IMR-90 (cell line): ENCODE data around the gene NKAIN2. TPM values are rescaled to one million over a fixed set of nuclear protein-coding genes. Genes with fewer than 3 reads are reported as not detected.

Experiments used
- ATAC-seq: fragments of 200-7000 bp; cut with Tn5 transposase; 2 replicates; pipeline ENCODE4 v1.9.1; 2020; ENCODE audit warnings: low read depth, mild to moderate bottlenecking, moderate library complexity
- BruUV-seq: library from RNA; stranded (reverse); fragments of 400-500 nt; replicated peaks from 2 replicates; lab custom pipeline; 2021; lab: Mats Ljungman, UMichigan
- CTCF ChIA-PET: fragments of 300-600 bp; formaldehyde crosslinking; extraction: SDS; loops from one replicate; lab custom pipeline; 2021; ENCODE audit warnings: antibody characterized with exemption; lab: Yijun Ruan, JAX
- POLR2A ChIA-PET: fragments of 300-600 bp; sonication (Branson Sonifier 250); formaldehyde crosslinking; loops from one replicate; lab custom pipeline; 2022; ENCODE audit warnings: antibody characterized with exemption; ENCODE audit not compliant: unreplicated experiment; lab: Charles Lee
- DNase-seq: peaks from one replicate; pipeline ENCODE4 v3.0.0; 2013
- H2AFZ ChIP-seq: replicated peaks from 2 replicates; pipeline ENCODE3; 2013; ENCODE audit warnings: low read length, mild to moderate bottlenecking; ENCODE audit not compliant: poor library complexity
- H2AK5ac ChIP-seq: 2 replicates; pipeline ENCODE4 v1.6.1; 2013; ENCODE audit warnings: low read depth, low read length, inconsistent platforms
- H2AK9ac ChIP-seq: replicated peaks from 2 replicates; pipeline ENCODE3; 2013; ENCODE audit warnings: mild to moderate bottlenecking, low read depth, low read length, moderate library complexity; ENCODE audit not compliant: poor library complexity
- H2BK120ac ChIP-seq: 2 replicates; pipeline ENCODE4 v1.6.1; 2013; ENCODE audit warnings: low read depth, low read length, inconsistent platforms
- H2BK15ac ChIP-seq: 3 replicates; pipeline ENCODE4 v1.6.1; 2013; ENCODE audit warnings: low read depth, low read length, inconsistent platforms
- H2BK20ac ChIP-seq: 2 replicates; pipeline ENCODE4 v1.6.1; 2013; ENCODE audit warnings: low read depth, mild to moderate bottlenecking, inconsistent platforms, low read length, moderate library complexity
- H2BK5ac ChIP-seq: 2 replicates; pipeline ENCODE4 v1.6.1; 2013; ENCODE audit warnings: mild to moderate bottlenecking, low read depth, low read length, inconsistent platforms; ENCODE audit not compliant: poor library complexity, severe bottlenecking
- H3K14ac ChIP-seq: replicated peaks from 2 replicates; pipeline ENCODE4 v1.6.1; 2013; ENCODE audit warnings: low read depth, low read length, inconsistent platforms
- H3K18ac ChIP-seq: 2 replicates; pipeline ENCODE4 v1.6.1; 2013; ENCODE audit warnings: low read depth, low read length, control low read depth
- H3K23ac ChIP-seq: 2 replicates; pipeline ENCODE4 v1.6.1; 2013; ENCODE audit warnings: low read depth, low read length, inconsistent platforms
- H3K27ac ChIP-seq: 2 replicates; pipeline ENCODE4 v1.5.1; 2013; ENCODE audit warnings: mild to moderate bottlenecking, control low read depth, low read length; ENCODE audit not compliant: insufficient read depth
- H3K27me3 ChIP-seq: 2 replicates; pipeline ENCODE4 v1.6.1; 2013; ENCODE audit warnings: low read length; ENCODE audit not compliant: control insufficient read depth, insufficient read depth
- H3K36me3 ChIP-seq: 2 replicates; pipeline ENCODE4 v1.6.1; 2013; ENCODE audit warnings: low read length, mixed read lengths; ENCODE audit not compliant: control insufficient read depth, insufficient read depth
- H3K4ac ChIP-seq: 2 replicates; pipeline ENCODE4 v1.6.1; 2013; ENCODE audit warnings: low read depth, low read length, inconsistent platforms
- H3K4me1 ChIP-seq: 2 replicates; pipeline ENCODE4 v1.6.1; 2013; ENCODE audit warnings: low read length, mixed read lengths; ENCODE audit not compliant: control insufficient read depth, insufficient read depth
- H3K4me2 ChIP-seq: 2 replicates; pipeline ENCODE4 v1.6.1; 2013; ENCODE audit warnings: low read depth, mild to moderate bottlenecking, control low read depth, low read length, moderate library complexity
- H3K4me3 ChIP-seq: 2 replicates; pipeline ENCODE4 v1.5.1; 2013; ENCODE audit warnings: low read depth, mild to moderate bottlenecking, control low read depth, low read length, moderate library complexity; ENCODE audit not compliant: insufficient read depth
- H3K56ac ChIP-seq: 2 replicates; pipeline ENCODE4 v1.6.1; 2013; ENCODE audit warnings: low read length, inconsistent platforms; ENCODE audit not compliant: insufficient read depth; ENCODE audit errors: extremely low read depth
- H3K79me1 ChIP-seq, 2 experiments: 2 replicates each; pipeline ENCODE4 v1.6.1; 2013; ENCODE audit warnings: low read length in 2 of 2, inconsistent platforms in 1 of 2, low read depth in 1 of 2
- H3K9ac ChIP-seq: 2 replicates; pipeline ENCODE4 v1.6.1; 2013; ENCODE audit warnings: low read depth, low read length, control low read depth
- H3K9me1 ChIP-seq: 2 replicates; pipeline ENCODE4 v1.6.1; 2013; ENCODE audit warnings: low read length, inconsistent platforms; ENCODE audit not compliant: insufficient read depth
- H3K9me3 ChIP-seq: 2 replicates; pipeline ENCODE4 v1.6.1; 2013; ENCODE audit warnings: low read length; ENCODE audit not compliant: control insufficient read depth, insufficient read depth
- H4K20me1 ChIP-seq: 2 replicates; pipeline ENCODE4 v1.6.1; 2013; ENCODE audit warnings: low read length, inconsistent platforms; ENCODE audit not compliant: insufficient read depth
- H4K5ac ChIP-seq: 2 replicates; pipeline ENCODE4 v1.6.1; 2013; ENCODE audit warnings: mild to moderate bottlenecking, low read depth, low read length, control low read depth
- H4K8ac ChIP-seq, 2 experiments: 2 replicates each; pipeline ENCODE4 v1.6.1; 2013; ENCODE audit warnings: low read depth in 2 of 2, low read length in 2 of 2, control low read depth in 1 of 2, inconsistent platforms in 1 of 2
- H4K91ac ChIP-seq: 2 replicates; pipeline ENCODE4 v1.6.1; 2013; ENCODE audit warnings: low read depth, low read length, inconsistent platforms; ENCODE audit not compliant: insufficient read depth
- BHLHE40 ChIP-seq: fragments of 150-350 bp; IDR thresholded peaks from 2 replicates; pipeline ENCODE4 v1.6.1; 2016; ENCODE audit warnings: mild to moderate bottlenecking, low read depth, low read length
- CEBPB ChIP-seq: IDR thresholded peaks from 2 replicates; pipeline ENCODE4 v1.6.1; 2012; ENCODE audit warnings: low read depth, low read length, improper control_type of control experiment
- CHD1 ChIP-seq: IDR thresholded peaks from 2 replicates; pipeline ENCODE4 v1.6.1; 2012; ENCODE audit warnings: low read depth, low read length, improper control_type of control experiment
- FOS ChIP-seq: fragments of 150-350 bp; IDR thresholded peaks from 2 replicates; pipeline ENCODE4 v1.6.1; 2016; ENCODE audit warnings: low read depth, low read length
- MAFK ChIP-seq: IDR thresholded peaks from 2 replicates; pipeline ENCODE4 v1.6.1; 2012; ENCODE audit warnings: low read depth, low read length, improper control_type of control experiment
- MAZ ChIP-seq: IDR thresholded peaks from 2 replicates; pipeline ENCODE4 v1.6.1; 2012; ENCODE audit warnings: low read depth, mild to moderate bottlenecking, low read length, improper control_type of control experiment, moderate library complexity, borderline replicate concordance
- MXI1 ChIP-seq: IDR thresholded peaks from 2 replicates; pipeline ENCODE4 v1.6.1; 2012; ENCODE audit warnings: low read depth, mild to moderate bottlenecking, low read length, moderate library complexity, borderline replicate concordance
- NFE2L2 ChIP-seq: fragments of 150-350 bp; IDR thresholded peaks from 2 replicates; pipeline ENCODE4 v1.6.1; 2016; ENCODE audit warnings: low read depth, mild to moderate bottlenecking, low read length
- RCOR1 ChIP-seq: IDR thresholded peaks from 2 replicates; pipeline ENCODE4 v1.6.1; 2012; ENCODE audit warnings: mild to moderate bottlenecking, low read length, improper control_type of control experiment; ENCODE audit not compliant: insufficient replicate concordance
- RFX5 ChIP-seq: IDR thresholded peaks from 2 replicates; pipeline ENCODE4 v1.8.0; 2012; ENCODE audit warnings: low read depth, mild to moderate bottlenecking, low read length, moderate library complexity
- SMC3 ChIP-seq: fragments of 150-350 bp; IDR thresholded peaks from 2 replicates; pipeline ENCODE4 v1.6.1; 2016; ENCODE audit warnings: low read depth, mild to moderate bottlenecking, antibody characterized with exemption, low read length, moderate library complexity
- WGBS, 2 experiments: methylation state at CpG; one replicate each; pipeline versions ENCODE4 v1.1.5 to v1.1.7; 2013; ENCODE audit warnings: missing lambda C conversion rate in 2 of 2; ENCODE audit not compliant: insufficient read length in 1 of 2; ENCODE audit errors: extremely low coverage in 2 of 2; 5-methylcytosine and 5-hydroxymethylcytosine counted together
- dilution Hi-C: fragments of 300-500 bp; cut with HindIII; formaldehyde crosslinking; loops from one replicate; pipeline ENCODE4 v1.14.3; 2018; ENCODE audit warnings: low sequenced_read_pairs; ENCODE audit not compliant: unreplicated experiment
- in situ Hi-C: fragments of 300-500 bp; cut with MboI; formaldehyde crosslinking; loops from 3 replicates; pipeline ENCODE4 v1.14.3; 2019; ENCODE audit warnings: low sequenced_read_pairs, inconsistent platforms, mixed read lengths
- intact Hi-C: fragments of 100-400 bp; cut with micrococcal nuclease; formaldehyde crosslinking; loops from 2 replicates; pipeline ENCODE4 v1.10.0; 2022
- polyA plus RNA-seq, 3 experiments: library from polyadenylated mRNA; depleted of rRNA; stranded (reverse); fragments of >200 nt; gene quantifications; 2 replicates each; pipeline ENCODE4 v1.2.3, GENCODE V29; 2012; ENCODE audit warnings: low replicate concordance in 1 of 3
- total RNA-seq: library from RNA; depleted of rRNA; stranded (reverse); fragments of >200 nt; gene quantifications from 2 replicates; pipeline ENCODE4 v1.2.3, GENCODE V29; 2012
- TF ChIP-seq, protein P1 (sequence below): fragments of 150-350 bp; IDR thresholded peaks from 2 replicates; pipeline ENCODE4 v1.6.1; 2017; ENCODE audit warnings: mild to moderate bottlenecking, antibody characterized with exemption, low read length, low read depth
- TF ChIP-seq, protein P2 (sequence below): conservative IDR thresholded peaks from 2 replicates; pipeline ENCODE4 v1.5.1; 2012; ENCODE audit warnings: mild to moderate bottlenecking, low read depth, low read length, improper control_type of control experiment
- TF ChIP-seq, protein P3 (sequence below): fragments of 150-350 bp; IDR thresholded peaks from 2 replicates; pipeline ENCODE4 v1.6.1; 2016; ENCODE audit warnings: low read depth, mild to moderate bottlenecking, low read length, moderate library complexity, borderline replicate concordance

Gene NKAIN2
- total and polyA plus RNA-seq, 2 of the 4 experiments (the other 2 are of a cell fraction) = not detected

DNA sequence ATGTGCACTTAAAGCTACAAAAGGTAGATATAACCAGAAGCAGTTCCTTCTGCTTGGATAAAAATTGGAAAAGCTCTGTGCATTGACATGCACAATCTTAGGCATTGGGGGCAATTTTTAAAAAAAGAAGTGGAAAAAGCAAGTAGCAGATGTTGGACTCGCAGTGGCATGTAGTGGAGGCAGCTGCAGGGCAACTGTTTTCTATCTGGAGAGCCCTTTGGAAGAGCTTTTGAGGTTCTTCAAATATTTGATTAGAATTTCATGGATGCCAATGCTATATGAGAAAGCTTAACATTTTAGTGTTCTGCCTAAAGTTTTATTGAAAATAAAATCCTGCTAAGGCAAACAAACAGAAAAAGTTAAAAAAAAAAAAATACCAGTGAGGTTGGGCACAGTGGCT, 770.3 kb downstream of the NKAIN2 start:
- Histone ChIP-seq H4K91ac (no peak overlapping the region), H2BK5ac (no peak overlapping the region), H3K23ac (no peak overlapping the region), H3K9ac (no peak overlapping the region), H3K14ac (no peak overlapping the region), H2AFZ (no peak overlapping the region), H3K9me1 (no peaks in the 10 kb centered on the region), H3K4ac (no peak overlapping the region), H3K36me3 (no peaks in the 10 kb centered on the region), H2BK15ac (no peak overlapping the region), H2AK9ac (no peak overlapping the region), H3K4me2 (no peak overlapping the region), H3K27ac (no peak overlapping the region), H2AK5ac (no peak overlapping the region), H3K79me1 (no peaks in the 10 kb centered on the region), H3K18ac (no peak overlapping the region), H3K27me3 (no peaks in the 10 kb centered on the region), H4K20me1 (no peaks in the 10 kb centered on the region), H4K8ac (no peak overlapping the region), H2BK120ac (no peak overlapping the region), H2BK20ac (no peak overlapping the region), H3K9me3 (no peaks in the 10 kb centered on the region), H3K4me1 (no peaks in the 10 kb centered on the region), H4K5ac (no peak overlapping the region), H3K56ac (no peak overlapping the region), H3K4me3 (no peak overlapping the region)
- ChIA-PET POLR2A (no interaction called here), CTCF (interaction anchor here (0.6 kb wide), 1 partner anchor 113 kb away, joined by 4 read pairs; no protein-coding TSS in a partner anchor)
- TF ChIP-seq BHLHE40 (no peak), RFX5 (no peak), FOS (no peak), RCOR1 (no peak), SMC3 (no peak), MAZ (no peak), MXI1 (no peak), CEBPB (no peak), MAFK (no peak), CHD1 (no peak), NFE2L2 (no peak)
- TF ChIP-seq, protein P1, sequence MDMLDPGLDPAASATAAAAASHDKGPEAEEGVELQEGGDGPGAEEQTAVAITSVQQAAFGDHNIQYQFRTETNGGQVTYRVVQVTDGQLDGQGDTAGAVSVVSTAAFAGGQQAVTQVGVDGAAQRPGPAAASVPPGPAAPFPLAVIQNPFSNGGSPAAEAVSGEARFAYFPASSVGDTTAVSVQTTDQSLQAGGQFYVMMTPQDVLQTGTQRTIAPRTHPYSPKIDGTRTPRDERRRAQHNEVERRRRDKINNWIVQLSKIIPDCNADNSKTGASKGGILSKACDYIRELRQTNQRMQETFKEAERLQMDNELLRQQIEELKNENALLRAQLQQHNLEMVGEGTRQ = no peak
- TF ChIP-seq, protein P2, sequence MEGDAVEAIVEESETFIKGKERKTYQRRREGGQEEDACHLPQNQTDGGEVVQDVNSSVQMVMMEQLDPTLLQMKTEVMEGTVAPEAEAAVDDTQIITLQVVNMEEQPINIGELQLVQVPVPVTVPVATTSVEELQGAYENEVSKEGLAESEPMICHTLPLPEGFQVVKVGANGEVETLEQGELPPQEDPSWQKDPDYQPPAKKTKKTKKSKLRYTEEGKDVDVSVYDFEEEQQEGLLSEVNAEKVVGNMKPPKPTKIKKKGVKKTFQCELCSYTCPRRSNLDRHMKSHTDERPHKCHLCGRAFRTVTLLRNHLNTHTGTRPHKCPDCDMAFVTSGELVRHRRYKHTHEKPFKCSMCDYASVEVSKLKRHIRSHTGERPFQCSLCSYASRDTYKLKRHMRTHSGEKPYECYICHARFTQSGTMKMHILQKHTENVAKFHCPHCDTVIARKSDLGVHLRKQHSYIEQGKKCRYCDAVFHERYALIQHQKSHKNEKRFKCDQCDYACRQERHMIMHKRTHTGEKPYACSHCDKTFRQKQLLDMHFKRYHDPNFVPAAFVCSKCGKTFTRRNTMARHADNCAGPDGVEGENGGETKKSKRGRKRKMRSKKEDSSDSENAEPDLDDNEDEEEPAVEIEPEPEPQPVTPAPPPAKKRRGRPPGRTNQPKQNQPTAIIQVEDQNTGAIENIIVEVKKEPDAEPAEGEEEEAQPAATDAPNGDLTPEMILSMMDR = no peak
- TF ChIP-seq, protein P3, sequence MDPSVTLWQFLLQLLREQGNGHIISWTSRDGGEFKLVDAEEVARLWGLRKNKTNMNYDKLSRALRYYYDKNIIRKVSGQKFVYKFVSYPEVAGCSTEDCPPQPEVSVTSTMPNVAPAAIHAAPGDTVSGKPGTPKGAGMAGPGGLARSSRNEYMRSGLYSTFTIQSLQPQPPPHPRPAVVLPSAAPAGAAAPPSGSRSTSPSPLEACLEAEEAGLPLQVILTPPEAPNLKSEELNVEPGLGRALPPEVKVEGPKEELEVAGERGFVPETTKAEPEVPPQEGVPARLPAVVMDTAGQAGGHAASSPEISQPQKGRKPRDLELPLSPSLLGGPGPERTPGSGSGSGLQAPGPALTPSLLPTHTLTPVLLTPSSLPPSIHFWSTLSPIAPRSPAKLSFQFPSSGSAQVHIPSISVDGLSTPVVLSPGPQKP = no peak
- no CpG with 5 or more reads among the region's 1 CpG for WGBS, 2 experiments
- DNase-seq = no peak
- dilution Hi-C loops = no loop called here
- no TSS peak for BruUV-seq
- intact Hi-C loops = no loop called here
- in situ Hi-C loops = no loop called here
- no peak for ATAC-seq
